Measurements from ENCODE around the gene PIGT.

The PIGT gene

DNA sequence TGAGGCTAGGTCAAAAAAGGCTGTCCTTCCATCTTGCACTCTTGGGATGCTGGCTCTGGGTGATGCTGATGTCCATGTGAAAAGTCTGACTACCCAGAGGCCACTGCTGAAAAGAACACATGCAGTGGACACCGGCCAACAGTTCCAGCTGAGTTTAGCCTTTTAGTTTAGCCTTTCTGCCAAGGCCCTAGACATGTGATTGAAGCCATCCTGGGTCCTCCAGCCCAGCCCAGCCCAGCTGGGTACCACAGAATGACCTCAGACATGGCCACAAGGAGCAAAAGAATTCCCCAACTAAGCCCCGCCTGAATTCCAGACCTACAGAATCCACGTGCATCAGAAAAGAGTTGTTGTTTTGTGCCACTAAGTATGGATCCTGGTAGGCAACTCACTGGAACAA lies 17.4 kb downstream of the PIGT start:
- TF ChIP-seq, protein P1, sequence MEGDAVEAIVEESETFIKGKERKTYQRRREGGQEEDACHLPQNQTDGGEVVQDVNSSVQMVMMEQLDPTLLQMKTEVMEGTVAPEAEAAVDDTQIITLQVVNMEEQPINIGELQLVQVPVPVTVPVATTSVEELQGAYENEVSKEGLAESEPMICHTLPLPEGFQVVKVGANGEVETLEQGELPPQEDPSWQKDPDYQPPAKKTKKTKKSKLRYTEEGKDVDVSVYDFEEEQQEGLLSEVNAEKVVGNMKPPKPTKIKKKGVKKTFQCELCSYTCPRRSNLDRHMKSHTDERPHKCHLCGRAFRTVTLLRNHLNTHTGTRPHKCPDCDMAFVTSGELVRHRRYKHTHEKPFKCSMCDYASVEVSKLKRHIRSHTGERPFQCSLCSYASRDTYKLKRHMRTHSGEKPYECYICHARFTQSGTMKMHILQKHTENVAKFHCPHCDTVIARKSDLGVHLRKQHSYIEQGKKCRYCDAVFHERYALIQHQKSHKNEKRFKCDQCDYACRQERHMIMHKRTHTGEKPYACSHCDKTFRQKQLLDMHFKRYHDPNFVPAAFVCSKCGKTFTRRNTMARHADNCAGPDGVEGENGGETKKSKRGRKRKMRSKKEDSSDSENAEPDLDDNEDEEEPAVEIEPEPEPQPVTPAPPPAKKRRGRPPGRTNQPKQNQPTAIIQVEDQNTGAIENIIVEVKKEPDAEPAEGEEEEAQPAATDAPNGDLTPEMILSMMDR (IDR thresholded peaks at IDR 0.05), result no peak
- Histone ChIP-seq H3K27me3 (no peaks in the 10 kb centered on the region), H3K27ac (no peak overlapping the region), H3K36me3 (peaks cover 9% of the 10 kb centered on the region), H3K9me3 (no peaks in the 10 kb centered on the region), H3K4me3 (ENCODE audit: low read depth in 1 of 2, low read length in 1 of 2) (no peak overlapping the region), H3K4me1 (ENCODE audit: control insufficient read depth in 1 of 2, insufficient read depth in 1 of 2, low read depth in 1 of 2, low read length in 1 of 2) (peaks cover 11 to 23% of the 10 kb centered on the region in 2 experiments)

DNA sequence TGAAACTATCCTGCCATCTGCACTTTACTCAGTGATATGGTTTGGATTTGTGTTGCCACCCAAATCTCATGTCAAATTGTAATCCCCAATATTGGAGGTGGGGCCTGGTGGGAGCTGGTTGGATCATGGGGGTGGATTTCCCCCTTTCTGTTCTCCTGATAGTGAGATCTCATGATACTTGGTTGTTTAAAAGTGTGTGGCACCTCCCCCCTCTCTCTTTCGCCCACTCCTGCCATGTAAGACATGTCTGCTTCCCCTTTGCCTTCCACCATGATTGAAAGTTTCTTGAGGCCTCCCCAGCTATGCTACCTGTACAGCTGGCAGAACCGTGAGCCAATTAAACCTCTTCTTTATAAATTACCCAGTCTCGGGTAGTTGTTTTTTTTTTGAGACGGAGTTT lies 18.0 kb downstream of the PIGT start:
- Histone ChIP-seq H3K36me3 (peaks cover 8% of the 10 kb centered on the region), H3K9me3 (no peaks in the 10 kb centered on the region), H3K4me3 (ENCODE audit: low read depth in 1 of 2, low read length in 1 of 2) (no peak overlapping the region), H3K4me1 (ENCODE audit: control insufficient read depth in 1 of 2, insufficient read depth in 1 of 2, low read depth in 1 of 2, low read length in 1 of 2) (peaks cover 11 to 23% of the 10 kb centered on the region in 2 experiments), H3K27ac (no peak overlapping the region), H3K27me3 (no peaks in the 10 kb centered on the region)
- TF ChIP-seq, protein P1 (IDR thresholded peaks at IDR 0.05), result no peak

DNA sequence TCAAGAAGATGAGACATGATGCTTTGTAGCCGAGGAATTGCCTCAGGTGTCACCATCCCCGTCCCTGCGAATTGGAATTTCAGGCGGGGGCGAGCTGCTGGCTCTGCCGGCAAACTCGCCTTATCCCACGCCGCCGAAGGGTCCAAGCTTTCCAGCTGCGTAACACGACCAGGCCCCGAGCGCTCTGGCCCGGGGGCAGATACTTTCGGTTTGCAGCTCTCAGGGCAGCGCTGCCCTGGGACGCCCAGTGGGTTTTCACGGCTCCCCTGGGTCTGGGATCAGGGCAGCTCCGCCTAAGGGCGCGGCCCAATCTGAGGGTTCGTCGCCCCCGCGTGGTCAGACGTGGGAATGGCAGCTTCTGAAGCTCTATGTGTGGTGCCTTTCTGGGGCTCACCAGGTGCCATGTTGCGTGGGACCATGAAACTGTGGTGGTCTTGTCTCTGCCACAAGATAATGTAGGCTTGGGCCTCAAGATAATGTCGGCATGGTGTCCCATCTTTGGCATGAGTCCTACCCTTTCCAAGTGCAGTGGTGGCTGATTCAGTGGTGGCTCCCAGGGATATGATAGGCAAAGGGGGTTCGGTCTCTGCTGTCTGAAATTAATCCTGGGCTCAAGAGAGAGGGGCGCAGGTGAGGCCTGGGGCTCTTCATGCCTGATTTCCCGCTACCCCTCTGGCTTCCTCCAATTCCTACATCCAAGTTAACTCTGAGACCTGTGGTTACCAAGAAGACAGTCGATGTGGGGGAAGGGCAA lies 21.0 kb downstream of the PIGT start:
- H3K9me3 ChIP-seq, result no peaks in the 10 kb centered on the region
- H3K36me3 ChIP-seq, result no peaks in the 10 kb centered on the region
- no peak overlapping the region for H3K27ac ChIP-seq
- peaks cover 11 to 22% of the 10 kb centered on the region in 2 experiments for H3K4me1 ChIP-seq (ENCODE audit: control insufficient read depth in 1 of 2, insufficient read depth in 1 of 2, low read depth in 1 of 2, low read length in 1 of 2)
- H3K27me3 ChIP-seq, result no peaks in the 10 kb centered on the region
- TF ChIP-seq, protein P1 (IDR thresholded peaks at IDR 0.05), result peak; percentile 96
- H3K4me3 ChIP-seq (ENCODE audit: low read depth in 1 of 2, low read length in 1 of 2), result peak overlapping the region; percentile 56 to 58

DNA sequence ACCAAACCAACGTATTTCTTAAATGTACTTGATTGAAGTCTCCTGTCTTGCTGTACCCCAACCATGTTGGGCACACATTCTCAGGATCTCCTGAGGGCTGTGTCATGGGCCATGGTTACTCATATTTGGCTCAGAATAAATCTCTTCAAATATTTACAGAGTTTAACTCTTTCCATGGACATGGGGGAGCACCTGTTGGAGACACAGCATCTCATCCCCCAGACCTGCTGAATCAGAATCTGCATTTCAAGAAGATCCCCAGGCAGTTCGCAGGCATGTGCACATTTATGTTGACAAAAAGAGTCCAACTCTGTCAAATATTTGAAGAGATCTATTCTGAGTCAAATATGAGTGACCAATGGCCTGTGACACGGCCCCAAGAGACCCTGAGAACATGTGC lies 24.5 kb downstream of the PIGT start:
- TF ChIP-seq, protein P1 (IDR thresholded peaks at IDR 0.05), result no peak
- peaks cover 6 to 7% of the 10 kb centered on the region in 2 experiments for H3K4me1 ChIP-seq (ENCODE audit: control insufficient read depth in 1 of 2, insufficient read depth in 1 of 2, low read depth in 1 of 2, low read length in 1 of 2)
- no peaks in the 10 kb centered on the region for H3K9me3 ChIP-seq
- no peaks in the 10 kb centered on the region for H3K36me3 ChIP-seq
- peaks cover 12% of the 10 kb centered on the region for H3K27me3 ChIP-seq
- H3K27ac ChIP-seq, result no peak overlapping the region
- H3K4me3 ChIP-seq (ENCODE audit: low read depth in 1 of 2, low read length in 1 of 2), result no peak overlapping the region

DNA sequence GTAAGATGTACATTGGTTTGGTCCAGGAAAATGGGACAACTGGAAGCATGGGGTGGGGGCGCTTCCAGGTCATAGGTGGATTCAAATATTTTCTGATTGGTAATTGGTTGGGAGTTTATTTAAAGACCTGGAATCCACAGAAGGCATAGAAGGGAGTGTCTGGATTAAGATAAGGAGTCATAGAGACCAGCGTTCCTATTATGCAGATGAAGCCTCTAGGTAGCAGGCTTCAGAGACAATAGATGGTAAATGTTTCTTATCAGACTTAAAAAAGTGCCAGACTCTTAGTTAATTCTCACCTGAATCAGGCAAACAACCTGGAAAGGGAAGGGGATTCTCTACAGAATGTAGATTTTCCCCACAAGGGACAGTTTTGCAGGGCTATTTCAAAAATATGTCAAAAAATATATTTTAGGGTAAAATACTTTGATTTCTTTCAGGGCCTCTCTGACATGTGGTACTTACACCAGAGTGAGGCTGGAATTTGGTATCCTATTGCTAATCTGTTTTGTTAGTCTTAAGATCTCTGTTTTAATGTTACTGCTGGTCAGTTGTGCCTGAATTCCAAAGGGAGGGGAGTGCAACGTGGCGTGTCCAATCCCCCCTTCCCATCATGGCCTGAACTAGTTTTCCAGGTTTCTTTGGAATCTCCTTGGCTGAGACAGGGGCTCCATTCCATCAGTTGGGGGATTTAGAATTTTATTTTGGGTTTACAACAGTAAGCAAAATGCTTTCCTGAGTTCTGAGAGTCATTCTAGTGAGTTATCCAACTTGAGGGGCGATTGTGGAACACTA lies 25.1 kb downstream of the PIGT start:
- TF ChIP-seq, protein P1 (IDR thresholded peaks at IDR 0.05), result no peak
- Histone ChIP-seq H3K27me3 (peaks cover 17% of the 10 kb centered on the region), H3K9me3 (no peaks in the 10 kb centered on the region), H3K27ac (no peak overlapping the region), H3K4me3 (ENCODE audit: low read depth in 1 of 2, low read length in 1 of 2) (no peak overlapping the region), H3K36me3 (no peaks in the 10 kb centered on the region), H3K4me1 (ENCODE audit: control insufficient read depth in 1 of 2, insufficient read depth in 1 of 2, low read depth in 1 of 2, low read length in 1 of 2) (peaks cover 6 to 7% of the 10 kb centered on the region in 2 experiments)

All from neutrophil (primary cell).